CD4-positive, alpha-beta T cell treated with Interleukin-2 at 100 ng/mL for 4 hours (primary cell): ENCODE measurements around the gene USH1C.

Experiments used
- DNase-seq: peaks from one replicate; pipeline ENCODE4 v3.0.0-alpha.2; 2020; ENCODE audit warnings: low spot score

Gene USH1C

GRCh38 chr11:17547051-17547577, 2.9 kb upstream of the USH1C start, which contains the start of gene OTOG:
OTOG (plus strand) TSS chr11:17547259; CDS start chr11:17547373, 114 bp downstream.
- no peak for DNase-seq

GRCh38 chr11:17546240-17546639, 2.0 kb upstream of the USH1C start:
- DNase-seq, result no peak

- DNase-seq, result no peak
Measured at GRCh38 chr11:17543574-17544180, 539 bp downstream of the USH1C start.

GRCh38 chr11:17543041-17543440, 1.2 kb downstream of the USH1C start:
- no peak for DNase-seq

GRCh38 chr11:17542249-17542648, 2.0 kb downstream of the USH1C start:
- DNase-seq, result no peak

GRCh38 chr11:17541330-17541885, 2.8 kb downstream of the USH1C start:
- no peak for DNase-seq

GRCh38 chr11:17540807-17541206, 3.4 kb downstream of the USH1C start:
- DNase-seq, result no peak

- DNase-seq, result no peak
Measured at GRCh38 chr11:17538731-17539130, 5.5 kb downstream of the USH1C start.

- no peak for DNase-seq
Measured at GRCh38 chr11:17538054-17538453, 6.2 kb downstream of the USH1C start.

GRCh38 chr11:17537261-17537660, 7.0 kb downstream of the USH1C start:
- DNase-seq, result no peak

GRCh38 chr11:17535488-17535887, 8.7 kb downstream of the USH1C start:
- DNase-seq, result no peak

GRCh38 chr11:17533778-17534415, 10.3 kb downstream of the USH1C start:
- DNase-seq, result no peak

GRCh38 chr11:17533341-17533740, 10.9 kb downstream of the USH1C start:
- no peak for DNase-seq

GRCh38 chr11:17532784-17533183, 11.4 kb downstream of the USH1C start:
- DNase-seq, result no peak

GRCh38 chr11:17531636-17532113, 12.5 kb downstream of the USH1C start:
- DNase-seq, result no peak

GRCh38 chr11:17531071-17531600, 13.1 kb downstream of the USH1C start:
- DNase-seq, result no peak

- no peak for DNase-seq
Measured at GRCh38 chr11:17529844-17530185, 14.4 kb downstream of the USH1C start.

- DNase-seq, result no peak
Measured at GRCh38 chr11:17528906-17529843, 15.0 kb downstream of the USH1C start.

GRCh38 chr11:17528181-17528691, 16.0 kb downstream of the USH1C start:
- DNase-seq, result peak; percentile 27

- DNase-seq, result no peak
Measured at GRCh38 chr11:17527628-17527995, 16.6 kb downstream of the USH1C start.

GRCh38 chr11:17526931-17527627, 17.1 kb downstream of the USH1C start:
- no peak for DNase-seq
